GM21619 (cell line): Measurements from ENCODE around the gene WWOX.

Experiments
- ATAC-seq: cut with Tn5 transposase; IDR thresholded peaks from one replicate; pipeline ENCODE4 v1.9.1; 2021; ENCODE audit not compliant: unreplicated experiment

WWOX gene

GRCh38 chr16:79067600-79067999, 968.1 kb downstream of the WWOX start:
- ATAC-seq = no peak

DNA sequence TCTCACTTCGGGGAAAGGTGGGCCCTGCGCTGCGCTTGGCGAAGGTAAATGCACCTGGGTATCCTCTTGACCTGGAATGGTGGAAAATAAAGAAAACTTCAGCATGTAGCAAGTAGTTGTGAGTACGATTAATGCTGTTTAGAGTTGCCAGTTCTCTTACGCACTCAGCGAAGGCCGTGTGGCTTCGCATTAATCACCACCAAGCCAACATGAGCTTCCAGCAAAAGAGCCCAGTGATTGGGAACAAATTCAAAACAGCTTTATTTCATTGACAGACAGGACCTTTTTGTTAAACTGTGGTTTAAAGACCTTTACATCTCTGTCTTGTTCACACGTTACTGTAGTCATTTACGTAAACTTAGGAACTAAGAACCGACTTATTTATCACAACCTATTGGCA, 969.7 kb downstream of the WWOX start:
- ATAC-seq = no peak

DNA sequence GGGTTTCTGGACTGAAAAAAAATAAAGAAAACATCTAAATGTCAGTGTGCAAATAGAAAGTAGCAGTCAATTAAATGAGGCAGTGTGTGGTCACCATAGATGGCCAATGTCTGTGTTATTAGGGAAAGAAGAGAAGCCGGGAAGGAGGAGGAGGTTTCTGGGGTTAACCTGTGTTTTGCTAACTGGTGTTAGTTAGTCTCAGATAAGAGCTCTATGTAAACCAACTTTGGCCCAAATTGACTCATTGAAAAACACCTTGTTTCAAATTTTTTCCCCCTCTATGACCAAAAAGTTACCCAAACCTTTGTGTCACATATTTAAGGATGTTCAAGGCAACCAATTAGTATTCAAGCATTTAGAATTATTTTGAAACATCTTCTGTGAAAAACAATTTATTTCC, 970.2 kb downstream of the WWOX start:
- no peak for ATAC-seq

- ATAC-seq = no peak
Measured at GRCh38 chr16:79071424-79071823, 972.0 kb downstream of the WWOX start.

DNA sequence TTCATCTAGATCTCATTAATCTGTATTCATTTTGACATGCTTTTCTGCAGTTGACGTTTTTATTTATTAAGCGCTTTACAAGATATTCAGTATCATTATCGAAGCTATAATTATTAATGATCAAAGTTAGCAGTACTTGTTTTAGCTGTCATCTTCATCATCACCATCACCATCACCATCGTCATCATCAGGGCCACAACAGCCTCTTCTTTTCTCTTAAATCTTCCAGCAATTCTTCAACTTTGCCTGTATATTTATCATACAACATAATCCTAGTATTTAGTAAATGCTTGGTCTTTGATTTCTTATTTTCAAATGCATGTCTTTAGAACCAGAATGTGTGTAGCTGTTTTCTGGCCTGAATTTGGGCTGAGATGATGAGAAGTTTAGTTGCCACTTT, 973.1 kb downstream of the WWOX start:
- ATAC-seq = no peak

GRCh38 chr16:79073566-79073965, 974.1 kb downstream of the WWOX start:
- no peak for ATAC-seq

DNA sequence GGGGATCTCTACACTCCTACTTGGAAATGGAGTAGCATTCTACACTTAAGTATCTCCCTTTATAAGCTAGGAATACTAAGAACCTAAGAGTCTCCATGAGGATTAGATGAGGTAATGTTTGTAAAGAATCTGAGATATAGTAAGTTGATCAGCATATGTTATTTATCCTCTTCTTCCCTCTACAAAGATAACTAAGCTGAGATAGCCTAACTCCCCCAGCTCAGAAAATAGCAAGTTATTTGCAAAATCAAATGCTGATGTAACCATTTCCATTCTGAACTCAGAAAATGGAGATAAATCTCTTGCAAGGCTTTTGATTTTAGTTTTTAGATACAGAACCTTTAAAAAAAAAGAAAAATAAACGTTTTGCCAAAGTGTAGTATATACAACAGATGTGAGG, 975.1 kb downstream of the WWOX start:
- ATAC-seq = no peak

- no peak for ATAC-seq
Measured at GRCh38 chr16:79074951-79075350, 975.5 kb downstream of the WWOX start.

- ATAC-seq = no peak
Measured at GRCh38 chr16:79076047-79076767, 976.8 kb downstream of the WWOX start.

DNA sequence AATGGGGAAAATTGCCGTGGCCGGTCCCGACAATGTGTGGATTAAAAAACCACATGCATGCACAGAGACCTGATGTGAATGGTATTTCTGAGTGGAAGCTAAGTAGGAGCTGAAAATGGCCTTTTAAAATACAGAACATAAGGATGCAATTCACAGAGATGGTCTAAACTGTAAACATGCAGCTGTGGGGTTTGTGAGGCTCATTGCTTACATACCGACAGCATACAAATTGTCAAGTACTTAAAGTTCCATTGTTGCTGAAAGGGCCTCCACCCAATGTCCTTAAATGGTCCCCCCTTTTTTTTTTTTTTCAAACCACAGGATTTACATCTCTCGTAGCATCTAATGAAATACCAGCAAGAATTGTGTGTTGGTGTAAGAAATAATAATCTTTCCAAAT, 977.9 kb downstream of the WWOX start:
- ATAC-seq = no peak

- no peak for ATAC-seq
Measured at GRCh38 chr16:79079656-79080420, 980.4 kb downstream of the WWOX start.

GRCh38 chr16:79081297-79082066, 982.0 kb downstream of the WWOX start:
- ATAC-seq = no peak

DNA sequence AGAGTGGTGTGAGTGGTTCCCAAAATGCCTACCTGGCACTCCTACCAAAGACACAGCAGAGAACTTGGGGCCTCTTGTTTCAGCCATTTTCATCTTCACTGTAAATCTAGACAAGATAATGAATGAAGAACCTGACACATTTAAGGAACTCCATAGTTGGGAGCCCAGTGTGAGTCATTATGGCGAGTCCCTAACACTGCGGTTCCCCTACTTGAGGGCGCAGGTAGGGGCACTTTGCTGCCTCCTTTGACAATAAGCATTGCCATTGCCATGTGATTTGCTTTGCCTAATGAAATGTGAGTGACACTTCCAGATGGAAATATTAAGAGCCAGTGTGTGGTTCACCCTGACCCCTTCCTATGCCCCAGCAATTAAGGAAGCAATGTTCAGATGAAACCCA, 983.5 kb downstream of the WWOX start:
- ATAC-seq = no peak

- no peak for ATAC-seq
Measured at GRCh38 chr16:79083508-79084299, 984.2 kb downstream of the WWOX start.

- no peak for ATAC-seq
Measured at GRCh38 chr16:79088971-79089370, 989.5 kb downstream of the WWOX start.

DNA sequence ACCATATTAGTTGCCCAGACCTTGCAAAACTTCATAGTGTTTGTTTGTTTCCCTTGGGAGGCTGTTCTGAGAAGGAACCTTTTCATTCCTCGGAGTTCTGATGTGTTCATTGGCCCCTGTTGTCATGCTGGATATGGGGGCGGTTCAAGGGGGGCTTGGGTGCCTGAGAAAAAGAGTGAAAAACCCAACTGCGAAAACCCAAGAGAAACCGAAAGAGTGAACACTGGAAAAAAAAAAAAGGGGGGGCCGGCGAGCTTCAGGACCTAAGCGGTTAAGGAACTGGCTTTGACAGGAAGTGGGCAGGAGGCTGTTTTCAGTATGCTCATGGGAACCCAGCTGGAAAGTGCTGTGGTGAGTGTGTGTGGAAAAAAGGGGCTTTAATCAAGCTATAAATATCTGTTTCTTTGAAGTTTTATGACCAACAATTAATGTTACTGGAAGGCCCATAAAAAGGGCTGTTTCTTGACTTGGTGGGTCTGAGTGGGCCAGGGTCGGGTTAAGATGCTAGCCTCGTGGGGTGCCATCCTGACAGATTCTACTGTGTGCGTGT, 990.4 kb downstream of the WWOX start:
- ATAC-seq = no peak

- ATAC-seq = no peak
Measured at GRCh38 chr16:79090966-79091365, 991.5 kb downstream of the WWOX start.

- ATAC-seq = no peak
Measured at GRCh38 chr16:79092846-79093245, 993.4 kb downstream of the WWOX start.

- no peak for ATAC-seq
Measured at GRCh38 chr16:79093554-79093967, 994.1 kb downstream of the WWOX start.

DNA sequence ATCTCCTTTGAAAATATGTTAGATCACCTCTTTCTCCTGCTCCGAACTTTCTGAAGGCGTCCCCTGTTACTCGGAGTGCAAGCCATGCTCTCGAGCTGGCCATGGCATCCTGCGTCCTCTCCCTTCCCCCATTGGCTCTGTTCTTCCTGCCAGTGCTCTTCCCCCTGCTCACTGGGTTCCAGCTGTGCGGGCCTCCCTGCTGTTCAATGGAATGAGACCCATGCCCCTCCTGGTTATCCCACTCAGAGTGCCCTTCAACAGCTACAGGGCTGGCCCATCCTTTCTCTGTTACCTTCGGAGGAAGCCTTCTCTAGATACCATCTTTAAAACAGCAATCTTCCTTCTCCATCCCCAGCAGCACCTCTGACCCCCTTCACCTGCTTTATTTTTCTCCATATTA, 996.8 kb downstream of the WWOX start:
- ATAC-seq = no peak

DNA sequence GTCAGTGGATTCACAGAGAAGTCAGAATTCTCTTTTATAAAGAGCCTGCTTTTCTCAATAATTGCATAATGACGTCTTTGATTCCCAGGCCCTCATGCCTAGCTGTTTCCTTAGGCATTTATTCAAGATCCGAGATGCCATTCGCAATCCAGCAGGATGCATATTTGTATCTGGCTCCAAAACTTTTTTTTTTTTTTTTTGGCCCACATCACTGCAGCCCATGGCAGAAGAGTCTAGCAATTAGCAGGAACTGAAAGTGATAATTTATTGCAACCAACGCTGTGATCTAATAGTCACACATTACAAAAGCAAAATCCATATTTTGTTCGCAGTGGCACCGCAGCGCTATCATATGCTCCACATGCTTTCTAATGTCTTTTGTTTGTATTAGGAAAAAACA, 997.7 kb downstream of the WWOX start:
- no peak for ATAC-seq
